GM21825 (cell line): Measurements from ENCODE around the gene DGKD.

ENCODE experiments used
- ATAC-seq: cut with Tn5 transposase; IDR thresholded peaks from one replicate; pipeline ENCODE4 v1.9.1; 2021; ENCODE audit warnings: mild to moderate bottlenecking, moderate library complexity; ENCODE audit not compliant: unreplicated experiment

The DGKD gene

GRCh38 chr2:233441161-233442027 lies 87.1 kb downstream of the DGKD start:
- no peak for ATAC-seq

- ATAC-seq, result no peak
Observed at GRCh38 chr2:233442028-233442310, 87.7 kb downstream of the DGKD start.

- no peak for ATAC-seq
Observed at GRCh38 chr2:233443511-233444183, 89.4 kb downstream of the DGKD start.

- ATAC-seq, result no peak
Observed at GRCh38 chr2:233444501-233444900, 90.2 kb downstream of the DGKD start.

- ATAC-seq, result no peak
Observed at GRCh38 chr2:233445152-233445830, 91.0 kb downstream of the DGKD start.

GRCh38 chr2:233446121-233446520 lies 91.8 kb downstream of the DGKD start:
- ATAC-seq, result no peak

- no peak for ATAC-seq
Observed at GRCh38 chr2:233446606-233447305, 92.5 kb downstream of the DGKD start.

- ATAC-seq, result no peak
Observed at GRCh38 chr2:233447506-233448219, 93.4 kb downstream of the DGKD start.

GRCh38 chr2:233448220-233448559 lies 93.9 kb downstream of the DGKD start:
- ATAC-seq, result no peak

GRCh38 chr2:233448575-233448974 lies 94.3 kb downstream of the DGKD start:
- no peak for ATAC-seq

GRCh38 chr2:233449081-233449901 lies 95.0 kb downstream of the DGKD start:
- no peak for ATAC-seq

- ATAC-seq, result no peak
Observed at GRCh38 chr2:233449921-233450863, 95.9 kb downstream of the DGKD start.

- no peak for ATAC-seq
Observed at GRCh38 chr2:233450864-233451575, 96.7 kb downstream of the DGKD start.

GRCh38 chr2:233451950-233452349 lies 97.7 kb downstream of the DGKD start:
- no peak for ATAC-seq

- ATAC-seq, result no peak
Observed at GRCh38 chr2:233453111-233453915, 99.0 kb downstream of the DGKD start.

GRCh38 chr2:233453916-233454315 lies 99.6 kb downstream of the DGKD start:
- no peak for ATAC-seq

GRCh38 chr2:233455006-233455405 lies 100.7 kb downstream of the DGKD start:
- ATAC-seq, result no peak
